ENCODE data around the gene CSTF1.

DNA sequence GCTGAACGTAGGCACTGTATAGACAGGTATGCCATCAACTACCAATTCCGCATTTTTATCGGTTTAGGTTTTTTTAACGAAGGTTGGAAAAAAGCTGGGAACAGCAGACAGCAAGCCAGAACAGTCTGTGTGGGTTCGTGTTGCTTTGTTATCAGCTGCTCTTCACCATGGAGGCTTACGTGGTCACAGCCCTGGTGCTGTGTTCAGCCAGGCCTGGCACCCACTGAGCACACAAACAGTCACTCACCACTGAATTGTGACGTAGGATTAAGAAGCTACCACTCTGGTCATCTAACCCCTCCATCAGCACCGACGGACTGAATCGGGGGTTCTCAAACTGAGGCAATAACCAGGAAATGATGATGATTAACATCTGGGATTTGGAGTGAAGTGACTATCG, 20.5 kb upstream of the CSTF1 start:
- TF ChIP-seq POLR2A (IDR thresholded peaks at IDR 0.05): no peak
- TF ChIP-seq, protein P1, sequence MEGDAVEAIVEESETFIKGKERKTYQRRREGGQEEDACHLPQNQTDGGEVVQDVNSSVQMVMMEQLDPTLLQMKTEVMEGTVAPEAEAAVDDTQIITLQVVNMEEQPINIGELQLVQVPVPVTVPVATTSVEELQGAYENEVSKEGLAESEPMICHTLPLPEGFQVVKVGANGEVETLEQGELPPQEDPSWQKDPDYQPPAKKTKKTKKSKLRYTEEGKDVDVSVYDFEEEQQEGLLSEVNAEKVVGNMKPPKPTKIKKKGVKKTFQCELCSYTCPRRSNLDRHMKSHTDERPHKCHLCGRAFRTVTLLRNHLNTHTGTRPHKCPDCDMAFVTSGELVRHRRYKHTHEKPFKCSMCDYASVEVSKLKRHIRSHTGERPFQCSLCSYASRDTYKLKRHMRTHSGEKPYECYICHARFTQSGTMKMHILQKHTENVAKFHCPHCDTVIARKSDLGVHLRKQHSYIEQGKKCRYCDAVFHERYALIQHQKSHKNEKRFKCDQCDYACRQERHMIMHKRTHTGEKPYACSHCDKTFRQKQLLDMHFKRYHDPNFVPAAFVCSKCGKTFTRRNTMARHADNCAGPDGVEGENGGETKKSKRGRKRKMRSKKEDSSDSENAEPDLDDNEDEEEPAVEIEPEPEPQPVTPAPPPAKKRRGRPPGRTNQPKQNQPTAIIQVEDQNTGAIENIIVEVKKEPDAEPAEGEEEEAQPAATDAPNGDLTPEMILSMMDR (IDR thresholded peaks at IDR 0.05): no peak

Measured in Peyer's patch (tissue), 4 donors.